Colonic mucosa (tissue), 4 donors: Measurements from ENCODE around the gene CHRDL1. TPM values are rescaled to one million over a fixed set of nuclear protein-coding genes. Genes with fewer than 3 reads are reported as not detected.

Experiments used
- DNase-seq: peaks from one replicate; pipeline ENCODE4 v3.0.0-alpha.2; 2020
- H3K27ac ChIP-seq: fragments of 200-600 bp; one replicate; pipeline ENCODE4 v1.8.0; 2021
- H3K27me3 ChIP-seq: fragments of 200-600 bp; one replicate; pipeline ENCODE4 v1.8.0; 2021
- H3K36me3 ChIP-seq: fragments of 200-600 bp; one replicate; pipeline ENCODE4 v1.8.0; 2021
- H3K4me1 ChIP-seq: fragments of 200-600 bp; one replicate; pipeline ENCODE4 v1.8.0; 2021; ENCODE audit warnings: mild to moderate bottlenecking
- H3K4me3 ChIP-seq: fragments of 200-600 bp; one replicate; pipeline ENCODE4 v1.8.0; 2021
- H3K9ac ChIP-seq, 2 donors: one replicate each; pipeline ENCODE4 v1.7.0; 2013; ENCODE audit warnings: control low read depth in 2 of 2, low read depth in 2 of 2, low read length in 2 of 2
- H3K9me3 ChIP-seq: fragments of 200-600 bp; one replicate; pipeline ENCODE4 v1.8.0; 2021
- intact Hi-C: fragments of 100-400 bp; cut with DNase I; formaldehyde crosslinking; loops from one replicate; pipeline ENCODE4 v1.14.1; 2022
- total RNA-seq, 2 donors: library from RNA; stranded (reverse); fragmentation: NEBNext Ultra II Directional in 1 of 2; extraction: Animal tissue kit (Norgen Biotek cat#: 25700) in 1 of 2; gene quantifications; one replicate each; pipeline ENCODE4 v1.2.1, GENCODE V29; 2021
- TF ChIP-seq, protein P1 (sequence below): fragments of 200-600 bp; IDR thresholded peaks from one replicate; pipeline ENCODE4 v1.8.0; 2022; ENCODE audit warnings: antibody characterized with exemption, mild to moderate bottlenecking
- donor health status: healthy.
- donor health status: DM: no; HTN: no; CAD: no.
- donor health status: DM: no; HTN: no; CAD: no.

The CHRDL1 gene
- total RNA-seq, 2 donors from 2014 or later: 2.2 to 18.3 TPM

- no peak overlapping the region for H3K27ac ChIP-seq
- TF ChIP-seq, protein P1, sequence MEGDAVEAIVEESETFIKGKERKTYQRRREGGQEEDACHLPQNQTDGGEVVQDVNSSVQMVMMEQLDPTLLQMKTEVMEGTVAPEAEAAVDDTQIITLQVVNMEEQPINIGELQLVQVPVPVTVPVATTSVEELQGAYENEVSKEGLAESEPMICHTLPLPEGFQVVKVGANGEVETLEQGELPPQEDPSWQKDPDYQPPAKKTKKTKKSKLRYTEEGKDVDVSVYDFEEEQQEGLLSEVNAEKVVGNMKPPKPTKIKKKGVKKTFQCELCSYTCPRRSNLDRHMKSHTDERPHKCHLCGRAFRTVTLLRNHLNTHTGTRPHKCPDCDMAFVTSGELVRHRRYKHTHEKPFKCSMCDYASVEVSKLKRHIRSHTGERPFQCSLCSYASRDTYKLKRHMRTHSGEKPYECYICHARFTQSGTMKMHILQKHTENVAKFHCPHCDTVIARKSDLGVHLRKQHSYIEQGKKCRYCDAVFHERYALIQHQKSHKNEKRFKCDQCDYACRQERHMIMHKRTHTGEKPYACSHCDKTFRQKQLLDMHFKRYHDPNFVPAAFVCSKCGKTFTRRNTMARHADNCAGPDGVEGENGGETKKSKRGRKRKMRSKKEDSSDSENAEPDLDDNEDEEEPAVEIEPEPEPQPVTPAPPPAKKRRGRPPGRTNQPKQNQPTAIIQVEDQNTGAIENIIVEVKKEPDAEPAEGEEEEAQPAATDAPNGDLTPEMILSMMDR: no peak
- no peaks in the 10 kb centered on the region for H3K4me1 ChIP-seq
- no peak for DNase-seq
- H3K9me3 ChIP-seq: no peaks in the 10 kb centered on the region
- no peaks in the 10 kb centered on the region for H3K27me3 ChIP-seq
- intact Hi-C loops: no loop called here
- no peak overlapping the region for H3K4me3 ChIP-seq
- no peaks in the 10 kb centered on the region for H3K36me3 ChIP-seq
- no peak overlapping the region for H3K9ac ChIP-seq
Measured at GRCh38 chrX:110743679-110744340, 51.8 kb downstream of the CHRDL1 start.

GRCh38 chrX:110741213-110741796 lies 54.3 kb downstream of the CHRDL1 start:
- Histone ChIP-seq H3K9me3 (no peaks in the 10 kb centered on the region), H3K4me1 (no peaks in the 10 kb centered on the region), H3K27ac (no peak overlapping the region), H3K9ac (no peak overlapping the region), H3K27me3 (no peaks in the 10 kb centered on the region), H3K4me3 (no peak overlapping the region), H3K36me3 (no peaks in the 10 kb centered on the region)
- TF ChIP-seq, protein P1: no peak
- no peak for DNase-seq
- intact Hi-C loops: no loop called here

GRCh38 chrX:110734894-110735541 lies 60.6 kb downstream of the CHRDL1 start:
- TF ChIP-seq, protein P1: no peak
- no peak overlapping the region for H3K27ac ChIP-seq
- DNase-seq: no peak
- H3K4me1 ChIP-seq: no peaks in the 10 kb centered on the region
- H3K9ac ChIP-seq: no peak overlapping the region
- H3K27me3 ChIP-seq: no peaks in the 10 kb centered on the region
- intact Hi-C loops: no loop called here
- H3K9me3 ChIP-seq: no peaks in the 10 kb centered on the region
- H3K36me3 ChIP-seq: no peaks in the 10 kb centered on the region
- H3K4me3 ChIP-seq: no peak overlapping the region

DNA sequence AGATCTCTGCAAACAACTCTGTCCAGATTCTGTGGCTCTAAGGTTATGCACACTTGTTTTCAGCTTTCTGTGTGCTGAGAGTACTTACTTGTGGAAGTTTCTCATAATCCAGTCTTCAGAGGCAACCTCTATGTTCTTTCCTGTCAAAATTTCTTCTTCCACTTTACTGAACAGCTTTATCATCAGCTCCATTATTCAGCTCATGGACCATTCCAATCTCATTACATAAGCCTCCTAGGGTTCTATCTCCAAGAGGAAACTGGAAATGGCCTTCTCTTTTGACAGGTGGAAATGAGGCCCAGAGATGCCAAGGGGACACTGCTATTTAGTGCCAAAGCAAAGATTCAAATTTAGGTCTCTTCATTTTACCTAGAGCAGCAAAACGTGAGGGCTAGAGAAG lies 61.3 kb downstream of the CHRDL1 start:
- no peaks in the 10 kb centered on the region for H3K4me1 ChIP-seq
- DNase-seq: no peak
- TF ChIP-seq, protein P1: no peak
- no peak overlapping the region for H3K9ac ChIP-seq
- H3K36me3 ChIP-seq: no peaks in the 10 kb centered on the region
- no peak overlapping the region for H3K27ac ChIP-seq
- H3K27me3 ChIP-seq: no peaks in the 10 kb centered on the region
- no peak overlapping the region for H3K4me3 ChIP-seq
- H3K9me3 ChIP-seq: no peaks in the 10 kb centered on the region
- intact Hi-C loops: no loop called here

GRCh38 chrX:110733166-110733565 lies 62.5 kb downstream of the CHRDL1 start:
- no peak overlapping the region for H3K4me3 ChIP-seq

More at GRCh38 chrX:110733166-110733565, 62.5 kb downstream of the CHRDL1 start:
- Histone ChIP-seq H3K9ac (no peak overlapping the region), H3K27me3 (no peaks in the 10 kb centered on the region), H3K4me1 (no peaks in the 10 kb centered on the region), H3K9me3 (no peaks in the 10 kb centered on the region), H3K27ac (no peak overlapping the region), H3K36me3 (no peaks in the 10 kb centered on the region)
- intact Hi-C loops: no loop called here
- DNase-seq: no peak
- TF ChIP-seq, protein P1: no peak
